A549 treated with DMSO at 1 μM for 4 hours (cell line): ENCODE results near the gene SIX4. TPM values are rescaled to one million over a fixed set of nuclear protein-coding genes. Genes with fewer than 3 reads are reported as not detected.

Experiments
- total RNA-seq: library from RNA; stranded (reverse); fragments of 200-300 nt; extraction: Qiagen RNA extraction; gene quantifications from 5 replicates; pipeline ENCODE4 v1.2.3, GENCODE V29; 2022; ENCODE audit warnings: low read depth

The SIX4 gene
- total RNA-seq = 2.5 to 4.6 TPM (median 3.9 TPM) in 5 replicates

DNA sequence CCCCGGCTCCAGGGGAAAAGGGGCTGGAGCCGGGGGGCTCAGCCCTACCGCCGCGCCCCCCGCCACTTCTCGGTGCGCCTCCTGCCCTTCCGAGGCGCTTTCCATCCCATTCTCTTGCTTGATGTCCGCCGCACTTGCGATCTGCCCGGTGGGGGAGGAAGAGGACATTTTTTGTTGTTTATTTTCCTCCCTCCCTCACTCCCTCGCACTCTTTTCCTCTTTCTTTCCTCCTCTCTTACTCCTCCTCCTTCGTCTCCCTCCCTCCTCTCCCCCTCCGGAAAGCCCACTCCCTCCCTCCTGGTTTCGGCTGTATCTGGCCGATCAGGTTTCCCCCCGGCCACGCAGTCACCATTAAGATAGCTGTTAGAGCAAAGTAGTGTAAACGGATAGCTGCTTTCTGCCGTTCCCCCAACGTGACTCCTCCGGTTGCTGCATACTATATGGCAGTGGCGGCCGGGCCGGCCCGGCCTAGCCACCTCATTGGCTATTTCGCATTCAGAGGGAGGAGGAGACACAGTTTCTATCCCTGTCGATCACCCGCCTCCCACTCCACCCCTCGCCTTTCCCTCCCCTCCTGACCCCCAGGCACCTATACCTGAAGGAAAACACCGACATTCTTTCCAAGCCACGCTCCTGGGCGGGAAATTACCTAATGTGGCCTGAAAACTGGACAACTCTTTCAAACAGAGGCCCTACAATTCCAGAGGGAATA, at the start of gene SIX4:
Gene SIX4, minus strand, starts transcription at position 445 of the 712 bp plus-strand sequence. Its CDS starts 277 bp downstream, at position 168.

DNA sequence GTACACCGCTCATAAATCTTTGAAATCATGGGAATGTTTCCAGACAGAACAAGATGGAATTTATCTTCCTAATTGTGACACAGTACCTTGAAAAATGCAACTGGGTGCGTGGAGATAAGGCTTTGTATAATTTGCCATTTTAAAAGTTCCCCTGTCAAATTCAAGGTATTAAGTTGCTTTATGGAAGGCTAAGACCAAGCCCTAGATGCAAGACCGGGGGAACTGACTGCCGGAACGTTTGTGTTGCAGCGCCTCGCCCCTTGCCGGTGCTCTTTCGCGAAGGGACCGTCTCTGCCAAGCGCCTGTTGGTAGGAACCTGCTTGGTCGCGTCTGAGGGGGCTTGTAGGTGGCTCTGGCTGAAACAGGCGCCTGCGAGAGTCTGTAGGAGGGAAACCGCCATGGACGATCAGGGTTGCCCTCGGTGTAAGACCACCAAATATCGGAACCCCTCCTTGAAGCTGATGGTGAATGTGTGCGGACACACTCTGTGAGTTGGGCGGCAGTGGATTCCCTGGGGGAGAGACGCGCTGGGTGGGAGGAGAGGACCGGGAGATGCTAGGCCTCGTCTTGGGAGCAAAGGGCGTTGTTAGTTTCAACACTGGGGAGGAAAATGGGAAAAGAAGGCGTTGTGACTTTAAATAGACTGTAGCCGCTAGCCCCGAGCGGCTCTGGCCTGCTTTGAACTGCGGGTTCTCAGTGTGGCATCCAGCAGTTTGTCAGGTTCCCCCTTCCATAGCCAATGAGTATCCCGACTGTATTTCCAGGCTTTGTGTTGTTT, 10.5 kb upstream of the SIX4 start, which contains the start of gene MNAT1:
Gene MNAT1, plus strand, starts transcription at position 297 of the 778 bp plus-strand sequence. Its CDS starts 102 bp downstream, at position 399.

Other genes starting within 250 kb of the SIX4 start
- gene C14orf39, start 238.3 kb downstream of the SIX4 start, total RNA-seq = not detected in 5 replicates
- not detected in 5 replicates for gene SIX6, start 215.2 kb downstream of the SIX4 start, total RNA-seq
- gene SIX1, start 74.9 kb downstream of the SIX4 start, total RNA-seq = 7.3 to 9.8 TPM (median 9.1 TPM) in 5 replicates
- 39.6 to 47.8 TPM (median 43.4 TPM) in 5 replicates for gene MNAT1, start 10.4 kb upstream of the SIX4 start, total RNA-seq